ENCODE data around the gene TPCN2.
A peak's percentile ranks its signal among the peaks of the same experiment; 100 is the strongest.

Gene TPCN2

DNA sequence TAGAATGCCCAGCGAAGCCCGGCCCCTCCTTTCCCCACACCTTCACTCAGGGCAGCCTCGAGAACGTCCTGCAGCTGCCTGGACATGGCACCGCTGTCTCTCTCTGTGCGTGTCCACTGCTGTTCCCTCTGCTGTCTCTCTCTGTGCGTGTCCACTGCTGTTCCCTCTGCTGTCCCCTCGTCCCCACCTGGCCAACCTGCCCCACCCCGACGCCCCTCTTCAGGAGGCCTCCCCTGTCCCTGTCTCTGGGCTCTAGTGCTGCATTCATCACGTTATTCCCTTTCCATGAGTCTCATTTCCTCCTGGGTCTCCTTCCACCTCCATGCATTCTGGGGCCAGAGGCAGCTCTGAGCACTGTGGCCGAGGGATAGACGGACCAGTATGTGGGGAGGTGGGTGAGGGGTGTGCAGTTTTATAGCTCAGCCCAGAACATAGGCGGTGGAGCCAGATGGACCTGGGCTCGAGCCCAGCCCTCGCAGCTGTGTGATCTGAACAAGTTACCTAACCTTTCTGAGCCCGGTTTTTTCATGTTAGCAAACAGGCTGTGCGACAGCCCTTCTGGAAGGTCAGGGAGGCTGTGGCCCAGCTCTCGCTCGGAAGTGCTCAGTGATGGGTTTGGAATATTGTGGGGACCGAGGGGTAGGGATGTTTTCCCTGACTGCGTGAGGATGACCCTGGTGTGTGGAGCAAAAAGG is 65.1 kb downstream of the TPCN2 start:
- DNase-seq, result no peak

- DNase-seq, result no peak
These were observed 65.6 kb downstream of the TPCN2 start for GRCh38 chr11:69114362-69114761.

GRCh38 chr11:69114811-69115523 is 66.2 kb downstream of the TPCN2 start:
- DNase-seq, result no peak

- DNase-seq, result no peak
These were observed 67.1 kb downstream of the TPCN2 start for GRCh38 chr11:69115586-69116560.

- no peak for DNase-seq
These were observed 67.9 kb downstream of the TPCN2 start for GRCh38 chr11:69116671-69117070.

- DNase-seq, result no peak
These were observed 70.5 kb downstream of the TPCN2 start for GRCh38 chr11:69119190-69119589.

- DNase-seq, result no peak
These were observed 71.6 kb downstream of the TPCN2 start for GRCh38 chr11:69120096-69120875.

- no peak for DNase-seq
These were observed 72.3 kb downstream of the TPCN2 start for GRCh38 chr11:69121021-69121420.

DNA sequence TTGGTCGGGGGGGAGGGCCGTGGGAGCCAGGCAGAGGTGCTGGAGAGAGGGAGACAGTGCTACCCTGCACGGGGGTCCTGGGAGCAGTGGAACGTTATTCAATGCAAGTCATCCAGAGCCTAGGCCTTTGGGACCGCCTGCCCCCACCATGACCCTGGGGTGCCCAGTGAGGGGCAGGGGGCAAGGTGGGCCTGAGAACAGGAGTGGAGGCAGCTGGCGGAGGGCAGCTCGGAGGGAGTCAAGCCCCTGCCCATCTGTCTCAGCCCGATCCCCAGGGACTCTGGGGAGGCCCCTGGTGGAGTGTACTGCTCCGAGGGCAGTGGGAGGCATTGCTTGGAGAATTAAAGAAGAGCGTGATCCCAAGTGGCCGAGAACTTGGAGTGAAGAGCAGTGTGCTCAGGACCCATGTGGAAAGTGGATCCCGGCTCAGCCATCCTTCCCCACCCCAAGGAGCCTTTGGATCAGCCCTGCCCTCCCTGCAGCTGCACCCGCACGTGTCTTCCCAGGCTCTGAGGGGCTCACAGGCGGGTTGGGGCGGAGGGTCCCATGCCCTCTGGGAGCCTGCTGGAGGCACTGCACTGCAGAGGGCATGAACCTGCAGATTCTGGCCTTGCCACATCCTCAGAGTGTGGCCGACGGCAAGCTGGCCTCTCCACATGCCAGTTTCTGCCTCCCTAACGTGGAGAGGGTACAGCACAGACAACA is 73.0 kb downstream of the TPCN2 start:
- no peak for DNase-seq

- no peak for DNase-seq
These were observed 73.5 kb downstream of the TPCN2 start for GRCh38 chr11:69122326-69122629.

DNA sequence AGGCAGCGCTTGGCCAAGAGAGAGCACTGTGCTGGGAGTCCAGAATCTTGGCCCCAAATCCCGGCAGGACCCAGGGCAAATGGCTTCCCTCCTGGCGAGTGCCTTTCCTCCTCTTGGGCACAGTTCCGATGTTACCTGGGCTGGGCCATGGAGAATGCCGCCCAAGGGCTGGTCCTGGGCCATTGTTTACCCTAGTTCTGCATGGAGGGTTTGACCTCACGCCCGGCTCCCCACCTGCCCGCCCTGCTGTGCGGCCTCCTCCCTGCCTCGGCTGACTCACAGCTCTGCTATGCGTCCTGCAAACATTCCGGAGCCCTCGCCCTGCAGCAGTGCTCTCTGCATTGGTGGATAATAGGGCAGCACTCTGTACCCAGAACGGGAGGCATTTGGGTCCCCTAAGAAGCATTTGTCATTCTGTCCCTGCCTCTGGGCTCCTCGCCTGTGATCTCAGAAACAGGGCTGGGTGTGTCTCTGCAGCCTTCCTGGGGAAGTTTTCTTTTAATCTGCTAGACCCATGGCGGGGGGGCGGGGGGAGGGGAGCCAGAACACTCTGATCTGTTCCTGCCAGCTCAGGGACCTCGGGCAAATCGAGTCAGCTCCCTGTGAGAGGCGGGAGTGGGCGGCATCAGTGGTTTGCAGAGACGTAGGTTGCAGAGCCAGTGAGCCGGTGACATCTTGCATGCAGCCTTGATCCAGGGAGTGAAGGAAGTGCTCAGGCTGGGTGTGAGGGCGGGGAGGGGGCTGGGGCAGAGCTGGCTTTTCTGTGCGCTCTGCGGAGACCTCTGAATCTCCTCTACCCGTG is 74.1 kb downstream of the TPCN2 start:
- peak; percentile 79 to 84 for DNase-seq

- DNase-seq, result peak in 1 of 2 donors; percentile 38
These were observed 75.1 kb downstream of the TPCN2 start for GRCh38 chr11:69123593-69124545.

DNA sequence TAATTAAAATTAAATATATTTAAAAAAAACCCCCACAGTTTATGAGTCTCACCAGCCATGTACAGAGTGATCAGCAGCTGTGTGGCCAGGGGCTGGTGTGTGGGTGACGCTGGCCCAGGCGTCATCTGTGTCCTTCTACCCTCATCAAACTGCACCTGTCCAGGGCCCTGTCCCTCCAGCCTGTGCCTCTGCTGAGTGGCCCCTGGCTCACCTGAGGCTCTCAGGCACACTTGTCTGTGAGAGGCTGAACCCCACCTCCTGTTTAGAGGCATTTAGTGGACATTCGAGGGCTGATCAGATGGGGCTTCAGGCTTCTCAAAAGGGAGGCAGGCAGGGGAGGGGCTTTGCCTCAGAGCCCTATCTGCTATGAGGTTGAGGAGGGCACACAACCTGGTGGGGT is 77.1 kb downstream of the TPCN2 start:
- DNase-seq, result no peak

DNA sequence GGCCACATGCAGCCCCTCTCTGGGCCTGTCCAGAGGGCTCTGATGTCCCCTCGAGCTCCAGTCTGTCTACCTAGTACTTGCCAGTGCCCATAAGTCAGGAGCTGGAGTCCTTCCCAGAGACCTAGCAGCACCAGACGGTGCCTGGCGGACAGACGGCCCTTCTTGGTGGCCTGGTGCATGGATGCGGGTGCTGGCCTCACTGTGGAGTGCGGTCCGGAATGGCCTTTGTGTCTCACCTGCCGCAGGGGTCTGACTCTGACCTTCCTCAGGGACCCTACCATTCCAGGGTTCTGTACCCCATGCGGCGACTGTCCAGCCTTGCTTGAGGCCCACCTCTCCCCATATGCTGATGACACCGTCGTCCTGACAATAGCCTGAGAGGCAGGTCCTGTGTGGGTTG is 77.6 kb downstream of the TPCN2 start:
- no peak for DNase-seq

GRCh38 chr11:69127081-69127850 is 78.5 kb downstream of the TPCN2 start:
- DNase-seq, result no peak

- no peak for DNase-seq
These were observed 79.2 kb downstream of the TPCN2 start for GRCh38 chr11:69127884-69128283.

DNA sequence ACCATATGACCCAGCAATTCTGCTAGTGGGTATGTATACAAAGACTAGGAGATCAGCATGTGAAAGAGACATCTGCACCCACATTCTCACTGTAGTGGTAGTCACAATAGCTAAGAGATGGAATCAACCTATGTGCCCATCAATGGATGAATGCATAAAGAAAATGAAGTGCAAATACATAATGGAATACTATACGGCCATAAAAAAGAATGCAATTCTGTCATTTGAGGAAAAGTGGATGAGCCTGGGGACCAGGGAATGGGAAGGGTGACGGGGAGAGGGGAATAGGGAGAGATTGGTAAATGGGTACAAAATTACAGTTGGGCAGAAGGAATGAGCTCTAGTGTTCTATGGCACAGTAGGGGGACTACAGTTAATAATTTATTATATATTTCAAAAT is 80.3 kb downstream of the TPCN2 start:
- no peak for DNase-seq

GRCh38 chr11:69129647-69130046 is 80.9 kb downstream of the TPCN2 start:
- no peak for DNase-seq

DNA sequence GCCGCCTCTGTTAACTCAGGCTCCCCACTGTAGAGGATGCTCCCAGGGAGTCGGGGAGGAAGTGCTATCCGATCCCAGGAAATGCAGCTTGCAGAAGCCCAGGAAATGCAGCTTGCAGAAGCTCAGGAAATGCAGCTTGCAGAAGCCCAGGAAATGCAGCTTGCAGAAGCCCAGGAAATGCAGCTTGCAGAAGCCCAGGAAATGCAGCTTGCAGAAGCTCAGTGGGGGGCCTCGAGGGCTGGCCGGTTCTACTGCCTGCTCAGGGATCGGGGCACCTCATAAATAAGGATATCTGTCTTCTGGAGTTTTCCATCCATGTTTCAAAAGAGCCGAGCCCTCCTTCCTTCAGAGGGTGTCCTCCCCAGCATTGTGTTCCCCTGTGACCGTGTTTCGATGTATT is 81.9 kb downstream of the TPCN2 start:
- no peak for DNase-seq
